ENCODE results near the gene CLDN3. TPM values are rescaled to one million over a fixed set of nuclear protein-coding genes. Genes with fewer than 3 reads are reported as not detected.
A peak's percentile ranks its signal among the peaks of the same experiment; 100 is the strongest.

CLDN3 gene
- polyA plus RNA-seq, 2 of the 4 experiments (the other 2 are of a cell fraction): 1.7 to 2.0 TPM

- peaks cover 7% of the 10 kb centered on the region; the same call in 2 of the 3 replicates for H3K4me1 ChIP-seq
- DNase-seq (ENCODE audit: low read depth in 1 of 2, low spot score in 1 of 2) (peak in 1 of 2 experiments; percentile 48), ATAC-seq (peak in 1 of 2 experiments; percentile 25; a peak in 2 of 6 replicates), FAIRE-seq (no peak)
- 55% methylated on average over 20 of the region's 21 CpGs for WGBS (ENCODE audit: missing lambda C conversion rate)
- H3K4me2 ChIP-seq: peak overlapping the region; percentile 37; the same call in 2 of the 3 replicates
- TF ChIP-seq FOSL2 (IDR thresholded peaks at IDR 0.05) (no peak), FOSL2 (CRISPR knock-in tag; IDR thresholded peaks at IDR 0.05) (peak; percentile 64), HDAC2 (IDR thresholded peaks at IDR 0.05) (no peak)
- ChIA-PET CTCF (interaction anchor here (0.6 to 4.9 kb wide), 5 partner anchors 12 to 76 kb away, joined by 3 to 53 read pairs (median 7); no protein-coding TSS in a partner anchor), POLR2A (no interaction called here)
- H3K9me3 ChIP-seq: no peaks in the 10 kb centered on the region
- no peak overlapping the region for H3K4me3 ChIP-seq
- peak overlapping the region; percentile 28 to 74; a peak in 4 of 6 replicates for H3K27ac ChIP-seq
Observed at GRCh38 chr7:73809467-73809951, 39.4 kb upstream of the CLDN3 start.

DNA sequence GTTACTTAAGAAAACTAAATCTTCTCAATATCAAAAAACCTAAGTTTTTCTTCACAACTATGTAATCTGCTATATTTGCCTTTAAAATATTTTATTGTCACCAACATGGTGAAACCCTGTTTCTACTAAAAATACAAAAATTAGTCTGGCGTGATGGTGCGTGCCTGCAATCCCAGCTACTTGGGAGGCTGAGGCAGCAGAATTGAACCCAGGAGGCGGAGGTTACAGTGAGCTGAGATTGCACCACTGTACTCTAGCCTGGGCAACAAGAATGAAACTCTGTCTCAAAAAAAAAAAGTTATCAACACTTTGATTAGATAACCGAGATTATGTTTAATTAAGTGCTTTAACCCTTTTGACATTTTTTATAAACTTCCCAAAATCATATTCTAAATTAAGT lies 32.4 kb upstream of the CLDN3 start:
- H3K4me3 ChIP-seq: no peak overlapping the region
- no peak overlapping the region for H3K4me2 ChIP-seq
- ChIA-PET CTCF (no interaction called here), POLR2A (no interaction called here)
- H3K9me3 ChIP-seq: no peaks in the 10 kb centered on the region
- DNase-seq (ENCODE audit: low read depth in 1 of 2, low spot score in 1 of 2): no peak
- H3K4me1 ChIP-seq: peaks cover 5% of the 10 kb centered on the region; the same call in 2 of the 3 replicates
- ATAC-seq: no peak
- 71% methylated on average over 4 of the region's 4 CpGs for WGBS (ENCODE audit: missing lambda C conversion rate)
- FAIRE-seq: no peak
- no peak for TF ChIP-seq MAX (IDR thresholded peaks at IDR 0.05)
- TF ChIP-seq ZNF302 (CRISPR knock-in tag; IDR thresholded peaks at IDR 0.05): no peak
- no peak overlapping the region for H3K27ac ChIP-seq

- TF ChIP-seq FOXS1 (CRISPR knock-in tag; IDR thresholded peaks at IDR 0.05) (no peak), HOXB5 (CRISPR knock-in tag; IDR thresholded peaks at IDR 0.05) (no peak), JUNB (IDR thresholded peaks at IDR 0.05) (no peak), JUN (IDR thresholded peaks at IDR 0.05) (no peak), SMC3 (IDR thresholded peaks at IDR 0.05) (no peak), POLR2AphosphoS2 (conservative IDR thresholded peaks at IDR 0.05; ENCODE audit: low read length) (no peak), POLR2A (IDR thresholded peaks at IDR 0.05; ENCODE audit: low read length) (no peak), RAD21 (conservative IDR thresholded peaks at IDR 0.05 in 1 of 2, IDR thresholded peaks at IDR 0.05 in 1 of 2) (no peak), TFCP2L1 (CRISPR knock-in tag; IDR thresholded peaks at IDR 0.05) (no peak)
- TF ChIP-seq, protein P1, sequence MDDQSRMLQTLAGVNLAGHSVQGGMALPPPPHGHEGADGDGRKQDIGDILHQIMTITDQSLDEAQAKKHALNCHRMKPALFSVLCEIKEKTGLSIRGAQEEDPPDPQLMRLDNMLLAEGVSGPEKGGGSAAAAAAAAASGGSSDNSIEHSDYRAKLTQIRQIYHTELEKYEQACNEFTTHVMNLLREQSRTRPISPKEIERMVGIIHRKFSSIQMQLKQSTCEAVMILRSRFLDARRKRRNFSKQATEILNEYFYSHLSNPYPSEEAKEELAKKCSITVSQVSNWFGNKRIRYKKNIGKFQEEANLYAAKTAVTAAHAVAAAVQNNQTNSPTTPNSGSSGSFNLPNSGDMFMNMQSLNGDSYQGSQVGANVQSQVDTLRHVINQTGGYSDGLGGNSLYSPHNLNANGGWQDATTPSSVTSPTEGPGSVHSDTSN (IDR thresholded peaks at IDR 0.05): no peak
- TF ChIP-seq, protein P2, sequence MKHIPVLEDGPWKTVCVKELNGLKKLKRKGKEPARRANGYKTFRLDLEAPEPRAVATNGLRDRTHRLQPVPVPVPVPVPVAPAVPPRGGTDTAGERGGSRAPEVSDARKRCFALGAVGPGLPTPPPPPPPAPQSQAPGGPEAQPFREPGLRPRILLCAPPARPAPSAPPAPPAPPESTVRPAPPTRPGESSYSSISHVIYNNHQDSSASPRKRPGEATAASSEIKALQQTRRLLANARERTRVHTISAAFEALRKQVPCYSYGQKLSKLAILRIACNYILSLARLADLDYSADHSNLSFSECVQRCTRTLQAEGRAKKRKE (CRISPR knock-in tag; IDR thresholded peaks at IDR 0.05; ENCODE audit: low read depth): no peak
- TF ChIP-seq, protein P3, sequence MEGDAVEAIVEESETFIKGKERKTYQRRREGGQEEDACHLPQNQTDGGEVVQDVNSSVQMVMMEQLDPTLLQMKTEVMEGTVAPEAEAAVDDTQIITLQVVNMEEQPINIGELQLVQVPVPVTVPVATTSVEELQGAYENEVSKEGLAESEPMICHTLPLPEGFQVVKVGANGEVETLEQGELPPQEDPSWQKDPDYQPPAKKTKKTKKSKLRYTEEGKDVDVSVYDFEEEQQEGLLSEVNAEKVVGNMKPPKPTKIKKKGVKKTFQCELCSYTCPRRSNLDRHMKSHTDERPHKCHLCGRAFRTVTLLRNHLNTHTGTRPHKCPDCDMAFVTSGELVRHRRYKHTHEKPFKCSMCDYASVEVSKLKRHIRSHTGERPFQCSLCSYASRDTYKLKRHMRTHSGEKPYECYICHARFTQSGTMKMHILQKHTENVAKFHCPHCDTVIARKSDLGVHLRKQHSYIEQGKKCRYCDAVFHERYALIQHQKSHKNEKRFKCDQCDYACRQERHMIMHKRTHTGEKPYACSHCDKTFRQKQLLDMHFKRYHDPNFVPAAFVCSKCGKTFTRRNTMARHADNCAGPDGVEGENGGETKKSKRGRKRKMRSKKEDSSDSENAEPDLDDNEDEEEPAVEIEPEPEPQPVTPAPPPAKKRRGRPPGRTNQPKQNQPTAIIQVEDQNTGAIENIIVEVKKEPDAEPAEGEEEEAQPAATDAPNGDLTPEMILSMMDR (IDR thresholded peaks at IDR 0.05): no peak
- Histone ChIP-seq H3K4me2 (no peak overlapping the region), H3K27ac (no peak overlapping the region), H3K4me1 (peaks cover 5% of the 10 kb centered on the region; the same call in 2 of the 3 replicates), H3K9me3 (no peaks in the 10 kb centered on the region), H3K4me3 (no peak overlapping the region)
- no peak for ATAC-seq
- CTCF ChIA-PET: interaction anchor here (0.8 to 1.0 kb wide), 2 partner anchors 54 to 64 kb away, joined by 3 read pairs; no protein-coding TSS in a partner anchor
- POLR2A ChIA-PET: no interaction called here
- 65% methylated on average over 1 of the region's 1 CpG for WGBS (ENCODE audit: missing lambda C conversion rate)
- DNase-seq (ENCODE audit: low read depth in 1 of 2, low spot score in 1 of 2): no peak
- peak; percentile 86 for FAIRE-seq
Observed at GRCh38 chr7:73801577-73801976, 31.5 kb upstream of the CLDN3 start.
